Neural cell (in vitro differentiated cells): Measurements from ENCODE around the gene FXYD1.

ENCODE experiments used
- EP300 ChIP-seq: fragments of 450-650 bp; conservative IDR thresholded peaks from 2 replicates; pipeline ENCODE4 v1.6.1; 2014; ENCODE audit warnings: antibody characterized with exemption, mild to moderate bottlenecking, moderate library complexity; ENCODE audit not compliant: poor library complexity, severe bottlenecking
- EZH2 ChIP-seq: fragments of 200-600, 300-800 bp; shearing (Covaris generic), sonication (generic); IDR thresholded peaks from 2 replicates; pipeline ENCODE4 v1.6.1; 2014; ENCODE audit warnings: antibody characterized with exemption, low read length, borderline replicate concordance, mild to moderate bottlenecking; ENCODE audit not compliant: insufficient read depth, poor library complexity, severe bottlenecking
- REST ChIP-seq: IDR thresholded peaks from 2 replicates; pipeline ENCODE4 v1.6.1; 2012; ENCODE audit warnings: borderline replicate concordance
- TF ChIP-seq, protein P1 (sequence below): fragments of 450-650 bp; IDR thresholded peaks from 2 replicates; pipeline ENCODE4 v1.5.1; 2014; ENCODE audit warnings: antibody characterized with exemption, mild to moderate bottlenecking, moderate library complexity; ENCODE audit not compliant: poor library complexity, severe bottlenecking

DNA sequence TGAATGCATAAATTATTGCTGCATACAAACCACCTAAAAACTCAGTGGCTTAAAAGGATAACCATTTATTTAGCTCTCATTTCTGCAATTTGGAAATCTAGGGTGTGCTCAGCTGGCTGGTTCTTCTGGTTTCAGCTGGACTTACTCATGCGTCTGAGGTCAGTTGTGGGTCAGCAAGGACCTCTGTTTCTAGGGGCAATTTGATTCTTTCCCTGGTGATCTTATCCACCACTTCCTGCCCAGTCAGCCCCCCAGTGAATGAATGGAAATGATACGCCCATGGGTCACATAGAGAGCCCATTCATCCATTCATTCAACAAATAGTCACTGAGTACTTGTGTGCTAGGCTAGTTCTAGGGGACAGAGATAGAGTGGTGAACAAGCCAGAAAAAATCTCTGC, 25.8 kb downstream of the FXYD1 start:
- TF ChIP-seq, protein P1, sequence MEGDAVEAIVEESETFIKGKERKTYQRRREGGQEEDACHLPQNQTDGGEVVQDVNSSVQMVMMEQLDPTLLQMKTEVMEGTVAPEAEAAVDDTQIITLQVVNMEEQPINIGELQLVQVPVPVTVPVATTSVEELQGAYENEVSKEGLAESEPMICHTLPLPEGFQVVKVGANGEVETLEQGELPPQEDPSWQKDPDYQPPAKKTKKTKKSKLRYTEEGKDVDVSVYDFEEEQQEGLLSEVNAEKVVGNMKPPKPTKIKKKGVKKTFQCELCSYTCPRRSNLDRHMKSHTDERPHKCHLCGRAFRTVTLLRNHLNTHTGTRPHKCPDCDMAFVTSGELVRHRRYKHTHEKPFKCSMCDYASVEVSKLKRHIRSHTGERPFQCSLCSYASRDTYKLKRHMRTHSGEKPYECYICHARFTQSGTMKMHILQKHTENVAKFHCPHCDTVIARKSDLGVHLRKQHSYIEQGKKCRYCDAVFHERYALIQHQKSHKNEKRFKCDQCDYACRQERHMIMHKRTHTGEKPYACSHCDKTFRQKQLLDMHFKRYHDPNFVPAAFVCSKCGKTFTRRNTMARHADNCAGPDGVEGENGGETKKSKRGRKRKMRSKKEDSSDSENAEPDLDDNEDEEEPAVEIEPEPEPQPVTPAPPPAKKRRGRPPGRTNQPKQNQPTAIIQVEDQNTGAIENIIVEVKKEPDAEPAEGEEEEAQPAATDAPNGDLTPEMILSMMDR = no peak
- TF ChIP-seq EP300 (no peak), REST (no peak), EZH2 (no peak)
